GM21825 (cell line): ENCODE results near the gene RALGAPA2.

Source experiments
- ATAC-seq: cut with Tn5 transposase; IDR thresholded peaks from one replicate; pipeline ENCODE4 v1.9.1; 2021; ENCODE audit warnings: mild to moderate bottlenecking, moderate library complexity; ENCODE audit not compliant: unreplicated experiment

Gene RALGAPA2

DNA sequence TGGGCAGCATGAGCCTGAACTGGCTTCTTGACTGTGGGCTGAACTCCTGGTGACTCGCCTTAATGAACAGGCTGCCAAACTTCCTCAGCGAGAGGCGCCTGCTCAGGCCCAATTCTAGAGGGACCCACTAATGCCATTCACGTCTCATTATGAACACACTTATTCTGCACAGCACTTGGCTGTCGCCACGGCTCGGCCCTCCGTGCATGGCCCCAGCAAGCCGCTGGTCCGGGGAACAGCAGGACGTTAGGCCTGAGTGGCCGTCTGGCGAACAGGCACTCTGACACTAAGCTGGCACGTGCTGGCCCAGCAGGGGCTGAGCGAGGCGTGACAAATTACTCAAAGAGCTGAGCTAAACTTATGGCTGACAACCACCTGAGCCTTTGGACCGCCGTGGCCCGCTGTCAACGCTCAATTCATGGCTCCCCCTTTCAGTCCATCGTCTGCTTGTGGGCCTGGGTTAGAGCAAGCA is 298.6 kb downstream of the RALGAPA2 start:
- no peak for ATAC-seq

DNA sequence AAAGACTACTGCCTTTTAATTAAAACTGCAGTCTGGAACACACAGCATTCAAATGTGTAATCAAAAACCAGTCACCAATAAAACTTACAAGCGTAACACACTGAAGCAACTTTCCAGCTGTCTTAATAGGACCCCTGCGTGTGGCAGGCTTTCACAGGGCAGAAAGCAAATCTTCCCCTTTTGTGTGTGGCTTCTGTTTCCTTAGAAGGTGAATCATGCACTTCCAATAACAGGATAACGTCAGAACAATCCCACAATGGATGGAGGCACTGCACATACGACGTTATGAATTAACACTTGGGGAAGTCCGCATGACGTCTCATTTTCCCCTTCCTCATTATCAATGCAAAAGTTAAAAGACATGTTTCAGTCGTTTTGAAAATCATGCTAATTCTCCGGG is 299.7 kb downstream of the RALGAPA2 start:
- ATAC-seq = no peak

DNA sequence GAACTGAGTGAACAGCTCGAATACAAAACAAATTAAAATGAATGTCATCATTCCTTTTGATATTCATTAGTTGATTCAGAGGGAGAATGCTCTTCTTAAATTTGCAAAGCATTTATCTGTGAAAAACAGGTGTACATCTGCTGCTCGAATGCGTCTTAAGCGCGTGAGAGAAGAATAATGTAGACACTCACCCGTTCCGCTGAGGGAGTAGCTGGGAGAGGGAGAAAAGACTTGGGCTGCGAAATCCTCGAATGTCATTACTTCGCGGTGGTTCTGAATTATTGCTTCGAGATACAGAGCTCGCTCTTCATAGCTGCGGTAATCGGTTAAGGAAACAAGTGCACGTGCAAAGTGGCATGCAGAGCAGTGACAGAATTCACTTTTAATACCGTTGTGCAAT is 300.6 kb downstream of the RALGAPA2 start:
- ATAC-seq = no peak

DNA sequence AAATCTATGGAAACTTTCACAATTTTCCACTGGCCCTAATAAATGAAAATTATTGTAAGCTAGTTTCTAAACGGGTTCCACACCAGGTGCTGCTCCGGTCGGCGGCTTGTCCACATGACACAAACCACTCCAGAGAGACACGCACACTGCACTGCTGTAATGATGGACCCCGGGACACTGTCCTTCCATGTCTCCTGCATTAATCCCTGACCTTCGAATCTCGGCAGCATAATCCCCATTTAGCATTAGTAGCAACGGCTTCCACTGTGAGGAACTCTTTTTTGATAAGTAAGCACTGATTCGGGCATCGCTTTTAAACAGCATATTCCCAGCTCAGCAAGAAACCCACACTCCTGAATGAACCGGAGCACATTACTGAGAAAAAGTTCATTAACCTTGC is 301.0 kb downstream of the RALGAPA2 start:
- no peak for ATAC-seq

DNA sequence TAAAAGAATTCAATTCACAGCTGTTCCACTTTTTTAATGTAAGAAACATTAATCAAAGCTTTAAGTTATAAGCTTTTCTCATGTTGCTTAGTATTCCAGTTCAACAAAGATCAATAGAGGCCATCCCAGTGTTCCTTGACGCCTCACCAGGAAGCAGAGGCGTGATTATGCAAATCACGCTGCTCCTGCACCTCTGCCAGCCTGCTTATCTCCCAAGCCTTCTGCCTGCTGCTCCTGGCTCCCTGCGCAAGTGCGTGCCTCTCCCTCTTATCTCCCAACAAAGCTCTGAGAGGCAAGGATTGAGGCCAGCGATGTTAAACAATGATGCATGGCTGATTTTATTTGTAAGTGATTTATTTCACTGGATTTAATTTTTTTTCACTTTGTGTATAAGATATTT is 301.8 kb downstream of the RALGAPA2 start:
- ATAC-seq = no peak

DNA sequence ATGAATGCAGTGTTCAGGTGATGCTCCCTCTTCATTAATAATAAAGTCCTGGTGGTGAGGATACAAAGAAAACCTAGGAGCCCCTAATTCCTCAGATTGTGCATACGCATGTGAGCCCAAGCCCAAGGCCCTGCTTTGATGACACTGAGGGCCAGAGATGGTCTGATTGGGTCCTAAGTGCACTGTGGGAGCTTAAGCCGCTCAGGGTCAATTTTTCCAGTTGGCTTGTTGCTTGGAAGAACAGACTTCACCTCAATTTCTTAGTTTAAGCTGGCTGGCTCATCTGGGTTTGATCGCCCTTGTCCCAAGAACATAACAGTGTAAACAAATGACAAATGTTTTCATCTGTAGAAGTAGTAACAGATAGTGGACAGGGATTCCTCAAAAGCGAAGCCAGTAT is 303.1 kb downstream of the RALGAPA2 start:
- ATAC-seq = no peak

DNA sequence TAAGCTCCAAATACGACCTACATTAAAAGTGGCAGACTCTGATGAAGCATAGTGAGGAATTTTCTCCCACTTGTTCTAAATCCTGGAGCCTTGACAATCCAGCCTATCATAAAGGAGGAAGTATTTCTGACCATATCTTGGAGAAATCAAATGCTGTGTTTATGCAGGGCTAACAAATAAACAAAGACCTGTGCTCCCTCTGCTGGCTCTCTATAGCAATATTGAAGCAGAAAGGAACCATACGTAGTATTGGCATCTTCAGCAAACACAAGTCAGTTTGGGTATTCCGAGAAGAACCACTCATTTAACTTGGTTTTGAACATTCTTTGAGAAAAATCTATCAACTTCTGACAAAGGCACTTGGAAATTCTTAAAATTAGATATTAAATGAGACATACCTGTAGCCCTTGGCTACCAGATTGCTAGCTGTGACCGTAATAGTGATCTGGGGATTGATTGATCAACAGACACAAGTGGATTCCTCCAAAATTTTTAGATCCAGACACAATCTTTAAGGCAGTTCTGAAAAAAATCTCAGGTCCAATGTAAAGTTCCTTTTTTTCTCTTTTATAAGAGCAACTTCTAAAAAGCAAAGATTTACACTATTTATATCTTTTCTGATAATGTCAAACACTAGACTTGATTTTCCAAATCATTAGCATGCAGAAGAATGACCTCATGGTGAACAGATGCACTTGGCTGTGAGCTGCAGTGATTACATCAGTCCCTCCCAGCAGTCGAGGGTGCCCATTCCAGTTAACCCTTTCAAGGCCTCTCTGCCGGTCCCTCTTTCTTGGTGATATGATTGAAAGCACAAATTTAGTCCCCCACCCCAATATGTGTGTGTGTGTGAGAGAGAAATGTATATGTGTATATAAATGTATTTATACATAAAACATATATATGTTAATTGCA is 304.3 kb downstream of the RALGAPA2 start:
- ATAC-seq = no peak

DNA sequence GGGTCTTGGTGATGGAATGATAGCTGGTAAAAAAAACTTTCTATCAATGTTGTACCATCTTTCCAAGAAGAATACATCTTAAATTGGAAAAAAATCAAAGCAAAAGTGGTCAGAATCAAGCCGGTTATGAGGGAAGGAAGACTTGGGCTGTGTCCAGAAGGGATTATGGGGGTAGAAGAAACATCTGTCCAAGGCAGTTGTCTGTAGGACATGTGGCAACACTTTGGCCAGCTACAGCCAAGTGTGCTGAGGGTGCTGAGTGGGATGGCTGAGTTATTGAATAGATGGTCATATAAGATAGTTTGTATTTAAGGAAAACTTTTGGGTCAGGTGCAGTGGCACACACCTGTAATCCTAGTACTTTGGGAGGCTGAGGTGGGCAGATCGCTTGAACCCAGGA is 306.1 kb downstream of the RALGAPA2 start:
- ATAC-seq = no peak

DNA sequence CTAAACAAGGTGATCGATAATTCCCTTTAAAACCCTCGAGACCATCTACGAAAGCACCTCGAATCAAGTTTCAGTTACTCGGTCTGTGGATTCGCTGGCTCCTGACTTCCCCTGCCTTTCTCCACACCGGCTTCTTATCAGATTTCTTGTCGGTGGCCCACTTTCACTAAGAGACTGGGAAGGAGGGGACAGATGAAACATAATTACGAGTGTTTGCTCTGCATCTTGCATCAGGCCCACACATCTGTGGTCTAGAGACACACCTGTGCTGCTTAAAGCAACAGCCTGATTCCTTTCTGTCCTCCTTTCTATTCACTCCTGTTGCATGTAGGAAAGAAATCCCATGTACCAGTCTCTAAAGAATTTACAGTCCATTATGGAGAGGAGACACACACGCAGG is 306.8 kb downstream of the RALGAPA2 start:
- no peak for ATAC-seq

DNA sequence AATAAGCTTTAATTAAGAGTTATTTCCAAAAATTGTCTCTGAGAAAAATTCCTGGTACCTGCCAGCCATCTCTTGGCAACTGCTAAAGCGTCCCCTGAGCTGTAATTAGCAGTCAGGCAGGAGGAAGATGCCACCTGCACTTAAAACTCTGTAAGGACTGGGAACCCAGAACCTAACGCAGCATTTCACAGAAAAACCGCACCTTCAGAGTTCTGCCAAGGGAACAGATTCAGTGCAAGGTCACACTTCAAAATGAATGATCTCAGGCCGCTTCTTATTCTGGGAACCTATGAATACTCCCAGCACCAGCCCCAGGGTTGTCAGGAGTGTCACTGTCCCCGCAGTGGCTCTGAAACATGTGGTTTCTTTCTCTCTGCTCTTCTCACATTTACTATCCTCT is 307.8 kb downstream of the RALGAPA2 start:
- no peak for ATAC-seq

DNA sequence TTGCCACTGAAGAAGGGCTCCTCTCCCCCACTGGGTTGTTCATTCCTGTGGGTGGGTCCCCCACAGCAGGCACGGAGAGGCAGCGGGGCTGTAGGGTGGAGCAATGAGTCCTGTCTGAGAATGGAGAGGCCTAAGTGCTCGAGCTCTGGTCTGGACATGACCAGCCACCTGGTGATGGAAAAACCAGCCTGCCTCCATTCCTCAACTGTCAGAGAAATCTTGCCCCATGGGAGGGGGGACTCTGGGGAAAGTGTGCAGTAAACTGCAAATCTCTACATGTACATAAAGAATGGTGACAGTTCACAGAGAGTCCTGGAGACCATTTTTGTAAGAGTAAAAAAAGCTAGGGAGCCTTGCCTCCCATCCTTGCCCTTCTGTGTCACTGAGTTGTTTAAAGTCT is 310.5 kb downstream of the RALGAPA2 start:
- ATAC-seq = no peak

DNA sequence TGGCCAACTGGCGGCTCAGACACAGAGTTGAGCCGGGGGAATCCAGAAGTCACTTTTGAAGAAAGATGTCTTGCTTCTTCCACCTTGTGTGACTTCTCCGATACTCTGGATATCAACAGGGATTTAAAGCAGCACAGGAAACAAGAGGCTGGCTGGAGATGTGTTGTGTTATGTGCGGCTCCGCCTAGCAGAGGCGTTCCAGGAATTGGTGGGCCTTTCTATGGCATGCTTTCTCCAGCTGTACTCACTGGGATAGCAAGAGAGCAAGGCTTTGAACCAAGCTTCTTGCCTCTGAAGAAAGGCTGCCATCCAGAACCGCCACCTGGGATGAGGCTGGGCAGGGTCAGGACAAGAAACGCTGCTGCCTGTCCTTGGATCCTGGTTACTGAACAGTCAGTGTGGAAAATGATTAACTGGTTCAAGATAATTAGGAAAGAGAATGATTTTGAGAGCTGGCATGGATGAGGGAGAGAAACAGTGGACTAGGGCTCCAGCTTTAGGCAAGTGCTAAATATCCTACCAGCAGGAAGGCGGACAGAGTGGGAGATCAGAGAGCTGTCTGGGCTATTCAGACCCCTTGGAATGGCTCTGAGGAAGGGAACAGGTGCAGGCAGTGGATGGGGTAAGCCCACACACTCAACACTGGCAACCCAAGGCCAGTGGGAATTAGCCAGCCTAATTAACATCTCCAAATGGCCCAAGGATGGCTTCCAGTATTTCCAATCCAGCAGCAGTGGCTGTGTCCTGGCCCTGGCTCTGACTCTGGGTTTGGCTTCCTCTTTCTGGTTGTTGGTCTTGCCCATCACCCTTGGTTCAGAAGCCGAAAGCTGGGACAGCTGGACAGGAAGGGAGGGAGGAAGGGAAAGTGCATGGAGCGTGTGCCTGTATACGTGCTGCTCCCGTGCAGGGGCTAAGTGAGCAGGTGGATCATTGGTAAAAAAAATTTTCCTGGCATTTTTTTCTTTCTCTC is 312.6 kb downstream of the RALGAPA2 start:
- ATAC-seq = no peak

DNA sequence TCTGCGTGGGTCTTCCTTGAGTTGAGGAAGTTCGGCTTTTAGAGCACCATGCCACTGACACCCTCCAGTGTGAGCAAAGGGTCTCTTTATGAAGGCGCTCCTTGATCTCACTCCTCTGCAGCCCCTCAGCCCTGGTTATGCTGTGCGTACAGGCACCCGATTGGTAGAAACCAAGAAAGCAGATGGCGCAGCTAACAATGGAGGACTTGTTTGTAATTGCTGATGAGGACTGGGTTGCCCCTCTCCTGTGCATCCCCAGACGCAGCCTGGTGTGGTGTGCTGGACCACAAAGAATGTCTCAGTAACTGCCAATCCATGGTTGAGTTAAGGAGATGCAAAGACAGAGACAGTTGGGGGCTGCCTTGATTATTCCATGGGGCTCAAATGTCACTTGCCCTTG is 314.3 kb downstream of the RALGAPA2 start:
- ATAC-seq = no peak

DNA sequence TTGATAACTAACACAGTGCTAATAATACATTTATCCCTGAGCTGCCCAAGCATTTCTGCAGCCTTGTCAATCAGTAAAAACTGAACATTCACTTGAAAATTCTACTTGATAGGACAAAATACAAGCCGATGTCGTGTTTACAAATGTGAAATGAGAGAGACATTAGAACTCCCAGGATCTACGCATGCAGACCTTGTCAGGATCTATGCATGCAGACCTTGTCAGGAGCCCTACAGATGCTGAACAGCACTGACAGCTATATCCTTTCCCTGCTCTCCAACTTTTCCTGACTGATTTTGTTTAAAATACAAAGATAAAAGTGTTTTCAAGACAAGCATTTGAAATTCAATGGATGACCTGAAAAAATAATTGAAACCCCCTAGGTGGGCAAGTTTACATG is 315.6 kb downstream of the RALGAPA2 start:
- ATAC-seq = no peak

DNA sequence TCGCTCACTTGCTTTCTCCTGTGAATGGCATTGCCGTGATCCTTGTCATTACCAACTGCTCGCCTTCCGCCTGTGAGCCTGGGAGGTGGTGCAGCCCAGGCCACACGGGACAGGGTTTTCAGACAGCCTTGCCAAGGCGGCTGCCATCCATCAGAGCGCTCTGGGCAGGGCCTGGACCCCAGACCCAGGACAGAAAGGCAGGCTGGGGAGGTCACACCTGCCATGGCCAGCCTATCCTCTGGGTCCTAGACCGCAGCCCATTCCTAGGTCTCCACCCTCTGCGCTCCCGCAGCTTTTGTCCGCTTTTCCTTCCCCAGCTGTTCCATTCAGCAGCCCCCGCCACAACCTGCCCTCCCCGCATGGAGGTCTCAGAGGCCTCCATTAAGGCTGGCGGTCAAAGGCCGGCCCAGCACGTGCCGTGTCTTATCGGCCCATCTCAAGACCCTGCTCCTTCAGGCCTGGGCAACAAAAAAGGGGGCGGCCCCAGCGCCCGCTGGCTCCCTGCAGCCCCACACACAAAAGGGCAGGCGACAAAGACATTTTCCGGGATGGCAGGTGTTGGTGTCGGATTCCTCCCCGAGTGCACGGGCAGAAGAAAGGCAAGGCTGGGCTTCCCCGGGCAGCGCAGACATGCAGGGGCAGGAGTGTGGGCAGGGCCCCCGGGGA is 316.4 kb downstream of the RALGAPA2 start:
- ATAC-seq = no peak

DNA sequence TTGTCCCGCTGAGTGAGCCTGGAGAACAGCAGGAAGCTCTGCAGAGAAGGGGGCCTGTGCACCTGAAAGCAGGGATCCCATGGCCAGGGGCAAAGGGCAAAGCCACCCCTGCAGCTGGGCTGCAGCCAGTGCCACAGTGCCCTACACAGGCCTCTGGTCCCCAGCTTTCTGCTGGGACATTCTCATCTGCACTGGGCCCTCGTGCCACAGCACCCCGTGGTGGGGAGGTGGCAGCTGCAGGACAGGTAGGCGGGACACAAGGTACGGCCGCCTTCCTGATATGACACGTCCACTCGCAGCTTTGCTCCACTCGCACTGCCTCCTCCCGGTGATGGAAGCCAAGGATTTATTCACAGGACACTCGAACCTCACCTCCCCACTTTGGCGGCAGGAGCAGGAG is 317.4 kb downstream of the RALGAPA2 start:
- ATAC-seq = no peak

DNA sequence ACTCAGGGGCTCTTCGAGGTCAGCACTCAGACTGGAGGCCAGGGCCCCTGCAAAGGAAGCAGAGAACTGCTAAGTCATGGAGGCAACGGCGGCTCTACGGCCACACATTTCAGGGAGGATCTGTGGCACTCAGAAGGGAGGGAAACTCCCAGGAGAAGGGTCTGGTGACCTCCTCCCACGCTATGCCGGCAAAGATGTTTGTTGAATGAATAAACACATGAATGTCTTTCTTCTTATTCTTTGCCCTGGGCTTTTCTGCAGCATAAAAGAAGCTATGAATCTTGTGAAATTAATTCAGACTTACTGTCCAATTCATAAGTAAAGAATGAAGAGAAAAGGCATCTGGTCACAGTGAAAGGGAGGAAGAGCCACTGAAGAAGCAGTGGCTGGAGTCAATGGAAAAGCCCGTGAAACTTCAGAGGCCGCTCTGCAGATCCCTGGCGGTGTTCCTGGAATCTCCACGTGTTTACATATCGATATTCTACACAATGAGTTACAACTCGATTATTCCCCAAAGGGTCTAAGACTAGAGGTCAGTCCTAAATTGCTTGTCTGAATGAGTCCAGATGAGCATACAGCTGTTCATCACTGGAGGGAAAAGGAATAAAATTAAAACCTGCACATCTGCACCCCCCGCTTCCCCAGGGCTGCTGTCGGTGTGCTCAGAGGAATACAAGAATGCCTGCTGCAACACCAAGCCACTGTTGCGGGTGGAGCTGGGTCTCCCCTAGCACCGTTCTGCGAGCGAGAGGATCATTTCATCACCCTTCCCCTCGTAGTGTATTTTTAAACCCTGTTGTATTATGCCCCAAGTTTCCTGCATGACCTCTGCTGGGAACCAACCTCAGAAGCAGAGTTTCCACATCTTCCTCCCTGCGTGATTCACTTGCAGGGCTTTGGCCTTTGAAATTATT is 319.0 kb downstream of the RALGAPA2 start:
- no peak for ATAC-seq

DNA sequence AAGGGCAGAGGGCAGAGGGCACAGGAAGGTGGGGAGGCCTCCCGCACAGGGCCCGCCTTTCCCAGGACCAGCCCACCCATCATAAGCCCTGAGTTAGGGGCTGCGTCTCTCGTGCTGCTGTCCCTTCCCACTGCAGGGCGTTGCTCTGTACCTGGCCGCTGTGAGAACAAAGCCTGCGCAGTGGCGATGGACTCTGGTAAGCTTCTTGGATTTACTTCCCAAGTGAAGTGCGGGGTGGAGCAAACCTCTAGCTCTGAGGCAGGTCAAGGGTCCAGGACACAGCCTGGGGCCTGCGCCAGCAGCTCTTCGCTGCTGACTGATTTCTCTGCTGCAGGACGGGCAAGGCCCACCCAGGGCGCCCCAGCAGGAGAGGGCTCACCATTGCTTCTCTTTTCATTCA is 320.7 kb downstream of the RALGAPA2 start:
- ATAC-seq = no peak

DNA sequence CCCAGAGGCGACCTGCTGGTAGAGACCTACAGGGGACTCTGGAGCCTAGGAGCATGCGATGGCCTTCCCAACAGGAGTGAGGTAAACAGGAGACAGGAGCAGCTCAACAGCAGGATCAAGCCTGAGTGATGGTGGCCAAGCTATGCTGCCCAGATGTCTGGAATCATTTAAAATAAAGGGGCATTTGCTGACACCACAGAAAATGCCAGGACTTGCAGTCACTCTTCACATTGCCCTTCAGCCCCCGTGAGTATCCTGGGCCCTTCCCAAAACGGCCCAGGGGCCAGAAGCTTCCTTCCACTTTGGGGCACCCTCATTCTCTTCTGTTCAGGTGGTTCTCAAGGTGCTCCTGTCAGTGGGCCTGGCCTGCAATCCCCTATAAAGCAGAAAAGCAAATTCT is 321.3 kb downstream of the RALGAPA2 start:
- ATAC-seq = no peak

DNA sequence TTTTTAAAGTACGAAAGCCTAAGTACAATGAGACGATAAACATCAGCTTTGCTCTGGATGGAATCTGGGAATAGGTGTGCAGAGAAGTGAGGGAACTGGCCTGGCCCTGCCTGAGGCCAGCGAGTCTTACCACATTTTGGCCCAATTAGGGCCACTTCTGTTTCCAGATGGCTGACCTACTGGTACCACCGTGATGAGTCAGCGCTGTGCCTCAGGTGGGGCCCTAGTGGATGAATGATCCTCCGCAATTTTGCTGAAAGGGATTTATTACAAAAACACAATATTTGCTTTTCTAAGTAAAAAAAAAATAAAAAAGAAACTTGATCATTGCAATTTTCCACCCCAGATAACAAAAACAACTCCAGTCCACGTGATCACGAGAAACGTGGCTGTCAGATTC is 322.1 kb downstream of the RALGAPA2 start:
- ATAC-seq = no peak
